GM19395 (cell line): ENCODE measurements around the gene BRIP1.
"Not testable (repeated sequence)": the region's sequence is repeated elsewhere in the genome, so short reads cannot be mapped to it uniquely, and the experiment has no call there.

Experiments
- ATAC-seq: cut with Tn5 transposase; IDR thresholded peaks from one replicate; pipeline ENCODE4 v1.9.1; 2021; ENCODE audit warnings: mild to moderate bottlenecking, moderate library complexity; ENCODE audit not compliant: unreplicated experiment

Gene BRIP1

GRCh38 chr17:61805399-61805798, 57.9 kb downstream of the BRIP1 start:
- ATAC-seq: no peak

GRCh38 chr17:61803796-61804195, 59.5 kb downstream of the BRIP1 start:
- ATAC-seq: no peak

GRCh38 chr17:61803216-61803615, 60.1 kb downstream of the BRIP1 start:
- no peak for ATAC-seq

GRCh38 chr17:61799812-61800484, 63.4 kb downstream of the BRIP1 start:
- no peak for ATAC-seq

GRCh38 chr17:61797283-61797682, 66.0 kb downstream of the BRIP1 start:
- ATAC-seq: no peak

GRCh38 chr17:61795546-61795945, 67.8 kb downstream of the BRIP1 start:
- no peak for ATAC-seq

GRCh38 chr17:61794792-61795191, 68.5 kb downstream of the BRIP1 start:
- no peak for ATAC-seq

- no peak for ATAC-seq
Observed at GRCh38 chr17:61794242-61794641, 69.1 kb downstream of the BRIP1 start.

- no peak for ATAC-seq
Observed at GRCh38 chr17:61793565-61793964, 69.8 kb downstream of the BRIP1 start.

GRCh38 chr17:61789872-61790271, 73.5 kb downstream of the BRIP1 start:
- ATAC-seq: no peak

- ATAC-seq: no peak
Observed at GRCh38 chr17:61786088-61786487, 77.2 kb downstream of the BRIP1 start.

GRCh38 chr17:61784510-61784909, 78.8 kb downstream of the BRIP1 start:
- no peak for ATAC-seq

GRCh38 chr17:61783556-61784304, 79.6 kb downstream of the BRIP1 start:
- ATAC-seq: no peak

- ATAC-seq: no peak
Observed at GRCh38 chr17:61783120-61783519, 80.2 kb downstream of the BRIP1 start.

- no peak for ATAC-seq
Observed at GRCh38 chr17:61782683-61783082, 80.6 kb downstream of the BRIP1 start.

- no peak for ATAC-seq
Observed at GRCh38 chr17:61775364-61775763, 88.0 kb downstream of the BRIP1 start.

GRCh38 chr17:61774724-61775123, 88.6 kb downstream of the BRIP1 start:
- ATAC-seq: no peak

- ATAC-seq: not testable (repeated sequence)
Observed at GRCh38 chr17:61774087-61774486, 89.2 kb downstream of the BRIP1 start.

GRCh38 chr17:61770752-61771533, 92.4 kb downstream of the BRIP1 start:
- ATAC-seq: no peak

GRCh38 chr17:61770043-61770442, 93.3 kb downstream of the BRIP1 start:
- no peak for ATAC-seq

- no peak for ATAC-seq
Observed at GRCh38 chr17:61768405-61768804, 94.9 kb downstream of the BRIP1 start.

- no peak for ATAC-seq
Observed at GRCh38 chr17:61766520-61766919, 96.8 kb downstream of the BRIP1 start.
